Embryonic facial prominence (tissue), 1 donor: ENCODE results near the gene HMX2.
"Not testable (repeated sequence)": the region's sequence is repeated elsewhere in the genome, so short reads cannot be mapped to it uniquely, and the experiment has no call there.

ENCODE experiments used
- DNase-seq: peaks from one replicate; pipeline ENCODE4 v3.0.0-alpha.2; 2016; ENCODE audit errors: extremely low spot score

Gene HMX2

DNA sequence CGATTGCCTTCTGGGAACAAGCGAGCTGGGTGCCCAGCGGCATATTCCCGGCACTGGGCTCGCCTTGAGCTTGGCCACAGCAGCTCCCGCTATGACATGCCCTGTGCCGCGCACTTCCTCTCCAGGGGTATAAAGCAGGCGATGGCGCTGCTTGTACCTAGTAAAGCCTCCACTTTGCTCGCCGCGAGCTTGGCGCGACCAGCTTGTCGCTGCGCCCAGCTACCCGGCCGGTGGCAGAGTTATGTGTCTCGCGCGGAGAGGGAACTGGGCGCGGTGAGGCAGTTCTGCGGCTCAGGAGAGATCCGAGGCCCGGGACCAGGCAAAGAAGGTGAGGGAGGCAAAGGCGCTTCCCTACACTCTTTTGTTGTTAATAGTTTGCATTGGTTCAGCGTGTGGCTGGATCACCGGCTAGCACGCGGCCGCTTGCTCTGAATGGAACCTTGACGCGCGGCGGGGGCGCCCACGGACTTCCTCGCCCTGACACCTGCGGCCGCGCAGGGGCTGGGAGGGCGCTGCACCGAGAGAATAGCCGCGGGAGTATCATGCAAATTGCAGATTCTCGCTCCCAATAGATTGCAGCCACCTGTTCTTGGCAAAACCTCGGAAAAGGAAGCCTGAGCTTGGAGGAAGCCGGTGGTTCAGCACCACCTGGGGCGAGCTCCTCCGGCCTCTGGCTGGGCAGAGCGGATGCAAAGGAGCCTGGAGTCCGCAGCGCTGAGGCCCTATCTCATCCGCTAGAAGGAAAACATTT lies 3.2 kb downstream of the HMX2 start:
- no peak for DNase-seq

DNA sequence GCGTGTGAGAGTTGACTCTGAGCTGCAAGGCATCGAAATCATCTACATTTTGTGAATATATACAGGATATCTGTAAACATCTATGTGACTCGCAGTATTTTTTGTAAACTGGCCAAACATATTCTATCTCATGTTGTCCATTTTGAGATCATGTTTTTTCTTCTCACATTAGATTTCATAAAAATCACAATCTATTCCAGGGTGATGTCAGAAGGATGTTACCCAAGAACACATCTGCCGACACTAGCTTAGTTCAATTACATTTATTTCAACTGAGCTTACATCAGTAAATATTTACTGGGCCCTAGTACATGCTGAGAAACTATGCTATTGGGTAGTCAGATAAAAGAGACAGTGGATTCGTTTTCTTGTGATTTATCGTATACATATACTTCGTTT lies 3.8 kb downstream of the HMX2 start:
- DNase-seq, result no peak

DNA sequence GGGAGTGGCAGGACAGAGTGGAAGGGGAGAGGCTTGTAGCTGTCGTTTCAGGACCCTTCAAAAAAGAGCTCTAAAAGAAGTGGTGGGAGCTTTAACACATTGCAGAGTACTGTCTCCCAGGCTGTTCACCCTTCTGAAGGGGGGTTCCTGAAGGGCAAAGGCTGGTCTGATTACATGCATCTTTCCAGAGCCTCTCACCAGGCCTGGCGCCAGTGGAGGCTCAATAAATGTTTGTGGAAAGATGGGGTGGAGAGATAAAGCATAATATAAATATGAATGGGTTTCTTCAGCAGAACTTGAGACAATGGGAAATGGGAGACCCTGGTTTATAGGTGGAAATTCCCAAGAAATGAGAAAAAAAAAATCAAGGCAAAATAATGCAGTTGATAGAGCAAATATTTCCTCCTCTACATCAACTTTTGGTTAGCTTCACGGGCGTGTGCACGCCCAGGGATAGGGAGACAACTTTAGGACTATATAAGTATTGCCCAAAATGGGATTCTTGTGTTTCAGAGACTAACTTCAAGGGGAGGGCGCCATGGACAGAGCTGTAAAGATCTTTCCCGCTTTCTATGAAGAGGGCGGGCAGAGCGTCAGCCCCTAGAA lies 5.7 kb downstream of the HMX2 start:
- DNase-seq, result no peak

DNA sequence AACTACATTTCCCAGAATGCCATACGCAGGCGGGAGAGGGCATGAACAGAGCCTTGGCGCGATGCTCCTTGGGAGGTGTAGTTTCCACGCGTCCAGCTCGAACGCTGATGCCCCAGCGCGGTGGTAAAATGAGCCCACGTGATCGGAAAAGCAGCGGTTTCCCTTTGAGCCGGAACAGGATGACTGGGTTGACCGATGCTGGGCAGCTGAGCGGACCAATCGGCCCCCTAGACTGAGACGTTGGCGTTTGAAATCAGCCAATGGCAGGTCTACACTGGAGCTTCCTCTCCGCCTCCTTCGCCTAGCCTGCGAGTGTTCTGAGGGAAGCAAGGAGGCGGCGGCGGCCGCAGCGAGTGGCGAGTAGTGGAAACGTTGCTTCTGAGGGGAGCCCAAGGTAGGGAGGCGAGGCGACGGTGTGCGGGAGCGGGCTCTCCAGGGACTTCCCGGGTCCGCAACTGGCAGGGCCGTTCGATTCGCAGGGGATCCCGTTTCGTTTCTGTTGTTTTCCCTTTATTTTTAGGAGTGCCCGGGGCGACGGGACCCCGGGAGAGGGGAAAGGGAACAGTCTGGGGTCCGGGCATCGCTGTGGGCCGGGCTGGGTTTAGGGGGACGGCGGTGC lies 6.3 kb downstream of the HMX2 start, which contains the start of gene BUB3:
Gene BUB3 (plus strand): TSS at position 311 of the 619 bp plus-strand sequence. CDS start 516 bp downstream, outside the sequence.
- DNase-seq, result peak; percentile 99

DNA sequence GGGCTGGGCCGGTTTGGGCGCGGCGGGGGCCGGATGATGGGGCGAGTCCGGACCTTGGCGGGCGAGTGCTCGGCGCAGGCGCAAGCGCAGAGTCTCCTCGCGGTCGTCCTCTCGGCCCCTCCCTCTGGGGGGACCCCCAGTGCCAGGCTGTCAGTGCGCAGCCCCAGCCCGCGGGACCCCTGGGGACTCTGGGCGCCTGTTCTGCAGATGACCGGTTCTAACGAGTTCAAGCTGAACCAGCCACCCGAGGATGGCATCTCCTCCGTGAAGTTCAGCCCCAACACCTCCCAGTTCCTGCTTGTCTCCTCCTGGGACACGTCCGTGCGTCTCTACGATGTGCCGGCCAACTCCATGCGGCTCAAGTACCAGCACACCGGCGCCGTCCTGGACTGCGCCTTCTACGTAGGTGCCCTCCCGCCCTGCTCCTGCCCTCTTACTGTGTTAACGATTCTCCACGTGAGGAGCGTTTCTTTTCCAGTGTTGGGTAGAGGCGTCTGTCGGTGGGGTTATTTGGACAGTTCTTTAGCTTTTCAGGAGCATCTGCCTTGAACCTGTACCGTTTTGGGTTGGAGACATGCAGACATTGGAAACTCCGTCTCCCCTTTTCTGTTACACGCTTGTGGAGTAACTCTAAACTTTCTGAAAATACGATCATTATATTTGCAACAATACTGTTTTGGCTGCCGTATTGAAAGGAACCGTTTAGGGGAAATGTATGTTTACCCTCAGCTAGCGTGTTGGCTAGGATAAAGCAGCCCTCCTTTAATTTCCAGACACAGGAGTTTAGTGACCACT lies 7.0 kb downstream of the HMX2 start:
- DNase-seq, result no peak

DNA sequence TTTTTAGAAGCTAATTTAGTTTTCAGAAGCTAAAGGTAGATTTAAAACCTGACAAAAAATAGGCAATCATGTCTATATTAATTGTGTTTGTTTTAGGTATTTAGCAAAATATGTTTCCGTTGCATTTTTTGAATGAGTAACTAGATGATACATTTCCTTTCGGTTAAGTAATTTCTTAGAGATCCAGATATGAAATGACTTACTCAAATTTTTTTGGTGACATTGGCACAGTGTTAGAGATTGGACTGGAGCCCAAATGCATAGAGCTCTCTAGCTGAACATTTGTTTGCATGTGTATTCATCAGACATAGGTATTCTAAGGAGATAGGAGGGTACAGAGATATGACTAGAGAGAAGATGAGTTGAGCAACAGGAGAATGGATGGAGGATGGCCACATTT lies 8.1 kb downstream of the HMX2 start:
- DNase-seq, result no peak

DNA sequence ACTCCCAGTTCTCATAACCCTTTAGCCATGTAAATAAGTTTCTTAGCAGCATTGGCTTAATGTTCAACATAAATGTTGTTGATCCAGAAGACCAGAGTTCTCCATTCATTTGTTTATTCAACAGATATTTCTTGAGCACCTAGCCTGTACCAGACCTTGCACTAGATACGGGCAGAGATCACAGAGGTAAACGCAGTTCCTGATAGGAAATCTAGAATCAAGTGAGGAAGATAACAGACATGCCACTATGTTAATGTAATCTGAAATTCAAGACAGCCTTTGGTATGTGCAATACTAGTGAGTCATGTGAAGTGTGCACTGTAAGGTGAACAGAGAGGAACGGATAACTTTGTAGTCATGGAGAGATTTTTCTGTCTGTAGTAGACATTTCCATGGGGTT lies 9.3 kb downstream of the HMX2 start:
- no peak for DNase-seq

DNA sequence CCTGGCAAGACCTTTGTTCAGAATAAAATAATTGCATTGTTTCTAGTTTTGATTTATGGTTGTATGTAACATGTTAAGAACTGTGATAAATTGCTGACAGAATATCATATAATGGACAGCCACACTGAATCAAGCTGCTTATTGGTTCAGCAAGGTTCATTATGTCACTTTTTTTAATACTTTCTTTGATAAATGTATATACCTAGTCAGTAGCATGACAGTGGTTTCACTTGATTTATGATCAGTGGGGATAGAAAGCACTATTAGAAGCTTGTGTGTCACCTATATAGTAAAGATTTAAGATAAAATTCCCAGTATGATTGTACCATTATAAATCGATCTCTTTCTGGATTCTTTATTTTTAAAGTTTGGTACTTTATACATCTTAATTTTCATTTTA lies 10.7 kb downstream of the HMX2 start:
- no peak for DNase-seq

DNA sequence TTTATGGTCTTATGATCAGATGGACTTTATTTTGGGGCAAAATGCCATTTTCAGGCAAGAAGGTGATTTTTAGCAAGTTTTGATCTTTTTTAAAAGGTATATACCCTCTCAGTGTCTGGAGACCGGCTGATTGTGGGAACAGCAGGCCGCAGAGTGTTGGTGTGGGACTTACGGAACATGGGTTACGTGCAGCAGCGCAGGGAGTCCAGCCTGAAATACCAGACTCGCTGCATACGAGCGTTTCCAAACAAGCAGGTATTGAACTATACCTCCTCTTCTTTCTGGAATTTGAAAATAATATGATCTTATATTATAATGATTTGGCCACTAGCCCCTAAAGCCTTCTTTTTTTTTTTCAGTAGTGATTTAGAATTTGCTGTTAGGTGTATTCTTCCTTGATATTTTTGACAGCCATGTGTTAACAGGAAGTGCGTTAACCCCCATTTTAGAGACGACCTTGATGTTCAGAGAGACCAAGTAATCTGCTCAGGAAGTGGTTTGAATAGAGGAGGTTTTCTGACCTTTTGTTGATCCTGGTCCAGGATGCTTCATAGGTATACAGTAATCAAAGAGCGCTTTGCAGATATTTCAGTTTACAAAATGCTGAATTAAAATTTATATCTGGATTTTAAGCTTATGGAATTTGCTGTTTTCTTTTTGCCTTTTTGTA lies 12.5 kb downstream of the HMX2 start:
- DNase-seq, result no peak

DNA sequence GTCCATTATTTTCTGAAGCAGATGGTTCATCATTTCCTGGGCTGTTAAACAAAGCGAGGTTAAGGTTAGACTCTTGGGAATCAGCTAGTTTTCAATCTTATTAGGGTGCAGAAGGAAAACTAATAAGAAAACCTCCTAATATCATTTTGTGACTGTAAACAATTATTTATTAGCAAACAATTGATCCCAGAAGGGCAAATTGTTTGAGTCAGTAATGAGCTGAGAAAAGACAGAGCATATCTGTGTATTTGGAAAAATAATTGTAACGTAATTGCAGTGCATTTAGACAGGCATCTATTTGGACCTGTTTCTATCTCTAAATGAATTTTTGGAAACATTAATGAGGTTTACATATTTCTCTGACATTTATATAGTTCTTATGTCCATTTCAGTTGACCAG lies 16.4 kb downstream of the HMX2 start:
- no peak for DNase-seq

DNA sequence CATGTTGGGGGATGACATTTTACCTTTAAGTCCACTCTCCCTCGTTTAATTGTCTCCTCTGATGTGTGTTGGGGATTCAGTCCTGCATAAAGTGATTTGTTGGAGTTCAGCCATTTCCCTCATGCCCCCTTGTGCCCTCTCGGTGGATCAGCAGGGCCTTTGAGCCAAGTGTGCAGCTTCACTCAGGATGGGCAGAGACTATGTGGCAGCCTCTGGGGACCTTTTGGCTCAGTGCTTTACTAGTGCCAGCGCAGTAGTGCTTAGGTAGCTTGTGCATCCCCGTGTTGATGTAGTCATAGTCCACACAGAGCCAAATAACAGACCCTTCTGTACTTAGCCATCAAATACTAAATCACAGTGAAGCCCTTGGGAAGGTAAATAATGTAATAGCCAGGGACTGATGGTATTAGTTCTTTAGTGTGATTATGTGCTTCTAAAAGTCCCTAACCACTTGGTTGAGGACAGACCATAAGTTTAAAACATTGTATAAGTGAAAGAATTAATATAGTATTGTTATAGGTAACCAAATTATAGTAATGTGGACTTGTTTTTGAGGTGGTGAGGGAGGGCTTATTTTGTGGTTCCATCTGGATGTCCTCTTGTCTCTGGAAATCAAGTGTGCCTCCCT lies 17.6 kb downstream of the HMX2 start:
- no peak for DNase-seq

DNA sequence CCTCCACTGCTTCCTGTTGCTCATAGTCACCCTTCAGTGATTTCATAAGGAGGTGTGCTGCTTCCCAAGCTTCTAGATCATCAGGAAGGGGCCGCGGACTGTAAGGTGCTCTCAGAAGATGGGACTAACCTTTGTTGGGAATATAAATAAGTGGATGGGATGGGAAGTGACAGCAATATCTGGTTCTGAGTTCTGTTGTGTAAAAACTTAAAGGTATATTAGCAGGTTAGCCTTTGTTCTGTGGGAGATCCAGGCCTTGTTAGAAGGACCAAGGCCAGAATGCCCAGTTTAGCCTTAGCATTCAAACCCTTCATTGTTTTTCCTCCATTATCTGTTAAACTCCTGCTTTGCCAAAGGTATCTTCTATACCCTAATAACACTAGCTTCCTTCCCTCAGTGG lies 18.7 kb downstream of the HMX2 start:
- DNase-seq, result no peak

DNA sequence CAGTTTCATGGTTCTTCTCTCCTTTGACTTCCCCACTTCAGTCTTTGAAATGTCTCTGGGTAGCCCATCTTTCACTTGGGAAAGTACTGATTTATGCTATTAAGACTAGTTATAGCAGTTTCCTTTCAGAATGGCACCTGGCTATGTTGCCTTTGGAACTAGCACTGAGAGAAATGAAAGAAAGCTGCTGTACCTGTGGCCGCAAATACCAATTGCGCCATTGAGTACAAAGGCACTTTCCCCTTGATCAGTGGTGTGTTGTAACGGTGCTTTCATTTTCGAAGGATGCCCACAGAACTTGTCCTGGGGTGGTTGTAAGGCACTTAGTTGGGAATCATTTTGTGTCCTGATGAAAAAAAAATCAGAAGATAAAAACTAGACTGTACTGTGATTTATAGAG lies 23.0 kb downstream of the HMX2 start:
- no peak for DNase-seq

DNA sequence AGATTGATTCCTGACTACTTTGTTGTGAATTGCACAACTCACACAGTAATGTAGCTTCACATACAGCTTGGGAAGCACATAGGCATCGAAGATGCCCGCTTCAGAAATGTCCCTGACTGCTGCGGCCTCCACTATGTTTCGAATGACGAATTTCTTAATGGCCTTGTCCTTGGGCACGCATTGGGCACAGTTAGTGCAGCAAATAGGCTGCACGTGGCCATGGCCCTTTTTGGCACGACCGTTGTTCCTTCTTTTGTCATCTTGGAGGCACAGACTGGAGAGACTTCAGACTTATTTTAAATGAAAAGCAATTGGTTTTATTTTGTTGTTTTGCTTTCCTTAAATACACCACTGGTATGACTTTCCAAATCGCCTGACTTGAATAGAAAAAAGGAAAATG lies 23.7 kb downstream of the HMX2 start:
- DNase-seq, result not testable (repeated sequence)

DNA sequence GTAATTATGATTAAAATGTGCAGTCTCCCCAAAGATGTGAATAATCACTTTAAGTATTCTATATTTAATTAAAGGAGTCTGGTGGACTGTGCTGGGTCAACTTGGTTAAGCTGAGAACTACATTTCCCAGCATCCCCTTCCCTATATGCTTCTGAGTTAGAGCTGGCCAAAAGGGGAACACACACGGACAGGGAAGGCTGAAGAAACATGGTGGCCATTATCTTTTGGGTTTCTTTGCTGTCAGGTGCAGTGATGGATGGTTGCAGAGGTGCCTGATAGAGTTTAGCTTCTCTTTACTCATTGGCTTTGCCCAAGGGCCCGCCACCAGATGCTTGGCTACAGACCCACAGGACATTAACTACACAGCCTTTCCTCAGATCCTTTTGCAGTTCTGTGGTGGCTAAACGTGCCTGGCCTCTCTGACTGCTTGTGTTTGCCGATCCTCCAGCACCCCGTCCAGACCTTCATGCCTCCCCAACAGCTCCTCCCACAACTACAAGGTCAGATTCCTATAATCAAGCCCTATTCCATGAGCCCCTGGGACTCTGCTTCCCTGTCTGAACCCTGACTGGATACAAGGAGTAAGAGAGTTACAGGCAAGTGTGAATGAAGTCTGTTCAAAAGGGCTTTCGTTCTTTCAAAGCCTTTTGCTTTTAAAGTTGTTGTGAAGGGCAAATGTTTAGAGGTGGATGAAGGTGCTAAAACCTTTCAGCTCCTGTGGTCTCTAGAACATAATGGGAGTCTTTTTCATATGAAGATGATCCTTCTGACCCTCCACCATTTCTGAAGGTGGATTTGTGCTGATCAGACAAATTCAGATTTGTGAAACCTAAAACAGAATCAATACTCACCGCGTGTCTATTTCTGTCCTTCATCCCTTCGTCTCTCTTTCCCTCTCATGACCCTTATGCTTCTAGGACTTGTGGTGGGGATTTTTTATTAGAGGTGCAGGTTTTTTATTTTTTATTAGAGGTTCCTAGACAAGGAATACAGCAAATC lies 27.8 kb downstream of the HMX2 start:
- no peak for DNase-seq

DNA sequence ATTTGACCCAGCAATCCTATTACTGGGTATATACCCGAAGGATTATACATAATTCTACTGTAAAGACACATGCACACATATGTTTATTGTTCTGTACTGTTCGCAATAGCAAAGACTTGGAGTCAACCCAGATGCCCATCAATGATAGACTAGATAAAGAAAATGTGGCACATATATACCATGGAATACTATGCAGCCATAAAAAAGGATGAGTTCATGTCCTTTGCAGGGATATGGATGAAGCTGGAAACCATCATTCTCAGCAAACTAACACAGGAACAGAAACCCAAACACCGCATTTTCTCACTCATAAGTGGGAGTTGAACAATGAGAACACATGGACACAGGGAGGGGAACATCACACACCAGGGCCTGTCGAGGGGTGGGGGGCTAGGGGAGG lies 30.5 kb downstream of the HMX2 start:
- not testable (repeated sequence) for DNase-seq

DNA sequence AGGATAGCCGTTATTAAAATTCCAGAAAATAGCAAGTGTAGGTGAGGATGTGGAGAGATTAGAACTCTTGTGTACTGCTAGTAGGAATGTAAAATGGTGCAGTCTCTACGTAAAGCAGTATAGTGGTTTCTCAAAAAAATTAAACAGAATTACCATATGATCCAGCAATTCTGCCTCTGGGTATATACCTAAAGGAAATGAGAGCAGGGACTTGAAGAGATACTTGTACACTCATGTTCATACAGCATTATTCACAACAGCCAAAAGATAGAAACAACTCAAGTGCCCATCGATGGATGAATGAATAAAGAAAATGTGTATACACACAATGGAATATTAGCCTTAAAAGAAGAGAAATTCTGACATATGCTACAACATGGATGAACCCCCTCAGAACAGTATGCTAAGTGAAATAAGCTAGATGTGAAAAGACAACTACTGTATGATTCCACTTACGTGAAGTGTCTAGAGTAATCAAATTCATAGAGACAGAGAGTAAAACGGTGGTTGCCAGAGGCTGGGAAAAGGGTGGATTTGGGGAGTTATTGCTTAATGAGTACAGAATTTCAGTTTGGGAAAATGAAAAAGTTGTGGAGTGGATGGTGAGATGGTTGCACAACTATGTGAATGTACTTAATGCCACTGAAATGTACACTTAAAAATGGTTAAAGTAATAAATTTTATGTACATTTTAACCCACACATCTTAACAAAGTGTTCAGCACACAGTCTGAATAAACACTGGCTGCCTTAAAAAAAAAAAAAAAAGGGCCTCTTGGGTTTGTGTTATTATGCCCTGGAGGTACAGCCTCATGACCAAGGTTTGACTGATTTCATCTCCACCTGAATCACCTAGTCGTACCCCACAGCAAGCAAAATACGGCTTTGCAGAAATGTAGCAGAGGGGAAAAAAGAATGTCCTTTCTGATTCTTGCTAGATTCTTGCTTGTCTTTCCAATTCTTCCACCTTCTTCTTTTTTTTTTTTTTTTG lies 32.5 kb downstream of the HMX2 start:
- DNase-seq, result no peak

DNA sequence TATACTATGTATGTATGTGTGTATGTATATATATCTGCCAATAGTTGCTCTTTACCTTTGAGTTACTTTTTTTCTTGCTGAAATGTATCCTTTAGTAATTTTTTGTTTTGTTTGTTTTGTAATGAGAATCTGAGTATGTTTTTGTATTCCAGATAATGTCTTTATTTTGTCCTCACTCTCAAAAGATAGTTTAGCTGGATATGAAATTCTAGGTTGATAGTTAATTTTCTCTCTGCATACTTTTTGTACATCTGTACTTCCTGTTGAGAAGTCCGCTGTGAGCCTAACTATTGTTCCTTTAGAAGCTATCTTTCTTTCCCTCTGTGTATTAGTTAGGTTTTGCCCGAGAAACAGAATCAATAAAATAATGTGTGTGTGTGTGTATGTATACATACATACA lies 35.8 kb downstream of the HMX2 start:
- DNase-seq, result no peak

DNA sequence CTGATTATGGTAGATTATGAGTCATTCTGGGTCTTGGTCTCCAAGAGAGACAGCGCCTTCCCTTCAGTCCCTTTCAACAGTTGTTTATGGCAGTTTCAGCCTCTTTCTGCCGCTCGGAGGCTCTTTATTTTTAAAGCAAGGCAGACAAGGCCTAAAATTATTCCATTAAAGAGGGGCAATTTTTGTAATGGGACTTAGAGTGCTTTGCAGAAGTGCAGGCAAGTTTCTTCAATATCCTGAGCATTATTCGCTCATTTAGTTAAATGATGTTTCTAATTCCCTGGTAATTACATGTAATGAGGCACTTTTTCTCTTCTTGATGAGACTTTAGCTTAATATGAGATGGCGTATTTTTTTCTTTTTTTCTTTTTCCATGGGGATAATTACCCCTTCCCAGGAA lies 39.8 kb downstream of the HMX2 start:
- no peak for DNase-seq
